Neural crest cell (in vitro differentiated cells): ENCODE results near the gene MDC1. TPM values are rescaled to one million over a fixed set of nuclear protein-coding genes. Genes with fewer than 3 reads are reported as not detected.

Experiments
- DNase-seq: peaks from one replicate; pipeline ENCODE4 v3.0.0; 2021; ENCODE audit warnings: low read depth, mixed read lengths, low spot score
- H3K27ac Mint-ChIP-seq: one replicate; pipeline ENCODE4 v1.8.0; 2021; ENCODE audit warnings: mild to moderate bottlenecking, mixed read lengths; ENCODE audit not compliant: unreplicated experiment
- H3K27me3 Mint-ChIP-seq: 2 replicates; pipeline ENCODE4 v1.8.0; 2021; ENCODE audit warnings: low read depth, mild to moderate bottlenecking, mixed read lengths
- H3K36me3 Mint-ChIP-seq: 2 replicates; pipeline ENCODE4 v1.8.0; 2021; ENCODE audit warnings: low read depth, mild to moderate bottlenecking, mixed read lengths
- H3K4me1 Mint-ChIP-seq: 2 replicates; pipeline ENCODE4 v1.8.0; 2021; ENCODE audit warnings: mixed read lengths
- H3K4me3 Mint-ChIP-seq: one replicate; pipeline ENCODE4 v1.8.0; 2021; ENCODE audit warnings: mild to moderate bottlenecking, mixed read lengths
- H3K9me3 Mint-ChIP-seq: 2 replicates; pipeline ENCODE4 v1.8.0; 2021; ENCODE audit warnings: mixed read lengths
- CTCF ChIP-seq: fragments of 200-600 bp; sonication (generic); conservative IDR thresholded peaks from 2 replicates; pipeline ENCODE4 v1.5.0; 2021; ENCODE audit warnings: antibody characterized with exemption, mild to moderate bottlenecking
- total RNA-seq: library from RNA; stranded (reverse); gene quantifications from 2 replicates; pipeline ENCODE4 v1.2.1, GENCODE V29; 2021

MDC1 gene
- total RNA-seq, 1 donor from 2014 or later = 104 TPM

GRCh38 chr6:30683183-30683979 lies 33.7 kb downstream of the MDC1 start:
- no peak for DNase-seq
- peaks cover 8% of the 10 kb centered on the region for H3K36me3 Mint-ChIP-seq
- no peak overlapping the region for H3K27ac Mint-ChIP-seq
- H3K4me3 Mint-ChIP-seq = peak overlapping the region; percentile 90
- no peaks in the 10 kb centered on the region for H3K27me3 Mint-ChIP-seq
- H3K9me3 Mint-ChIP-seq = no peaks in the 10 kb centered on the region
- H3K4me1 Mint-ChIP-seq = peaks cover 81% of the 10 kb centered on the region
- TF ChIP-seq CTCF = no peak

GRCh38 chr6:30682143-30683117 lies 34.7 kb downstream of the MDC1 start:
- DNase-seq = no peak
- Mint-ChIP-seq H3K27ac (no peak overlapping the region), H3K9me3 (no peaks in the 10 kb centered on the region), H3K36me3 (peaks cover 8% of the 10 kb centered on the region), H3K4me1 (peaks cover 71% of the 10 kb centered on the region), H3K27me3 (no peaks in the 10 kb centered on the region), H3K4me3 (peak overlapping the region; percentile 90)
- no peak for TF ChIP-seq CTCF

GRCh38 chr6:30681766-30682142 lies 35.3 kb downstream of the MDC1 start:
- no peak for TF ChIP-seq CTCF

GRCh38 chr6:30679765-30680535 lies 37.1 kb downstream of the MDC1 start:
- Mint-ChIP-seq H3K27me3 (no peaks in the 10 kb centered on the region), H3K36me3 (peaks cover 16% of the 10 kb centered on the region), H3K4me1 (peaks cover 60% of the 10 kb centered on the region), H3K27ac (peak overlapping the region; percentile 50), H3K9me3 (no peaks in the 10 kb centered on the region), H3K4me3 (peak overlapping the region; percentile 68)
- TF ChIP-seq CTCF = no peak
- DNase-seq = no peak

More at GRCh38 chr6:30681766-30682142, 35.3 kb downstream of the MDC1 start:
- H3K9me3 Mint-ChIP-seq = no peaks in the 10 kb centered on the region
- H3K4me1 Mint-ChIP-seq = peaks cover 71% of the 10 kb centered on the region
- H3K27ac Mint-ChIP-seq = no peak overlapping the region
- H3K4me3 Mint-ChIP-seq = peak overlapping the region; percentile 90
- DNase-seq = no peak
- H3K27me3 Mint-ChIP-seq = no peaks in the 10 kb centered on the region
- H3K36me3 Mint-ChIP-seq = peaks cover 8% of the 10 kb centered on the region
